Dendritic cell treated with granulocyte-macrophage colony-stimulating factor and Interleukin-4, amounts not matched to agents 40 ng/mL and 50 ng/mL, for 4 days (primary cell): ENCODE measurements around the gene HERC6.
"Not testable (repeated sequence)": the region's sequence is repeated elsewhere in the genome, so short reads cannot be mapped to it uniquely, and the experiment has no call there.

ENCODE experiments used
- H3K27ac Mint-ChIP-seq: one replicate; pipeline ENCODE4 v1.8.0; 2022; ENCODE audit warnings: mild to moderate bottlenecking, mixed read lengths
- H3K27me3 Mint-ChIP-seq: one replicate; pipeline ENCODE4 v1.8.0; 2022; ENCODE audit warnings: mild to moderate bottlenecking, mixed read lengths
- H3K36me3 Mint-ChIP-seq: one replicate; pipeline ENCODE4 v1.8.0; 2022; ENCODE audit warnings: low read depth, mixed read lengths
- H3K4me1 Mint-ChIP-seq: one replicate; pipeline ENCODE4 v1.8.0; 2022; ENCODE audit warnings: low read depth, mixed read lengths
- H3K4me3 Mint-ChIP-seq: one replicate; pipeline ENCODE4 v1.8.0; 2022; ENCODE audit warnings: mild to moderate bottlenecking, moderate library complexity, mixed read lengths
- H3K9me3 Mint-ChIP-seq: one replicate; pipeline ENCODE4 v1.8.0; 2022; ENCODE audit warnings: mixed read lengths
- intact Hi-C: fragments of 100-400 bp; cut with micrococcal nuclease; formaldehyde crosslinking; loops from one replicate; pipeline ENCODE4 v1.15.0; 2022

Gene HERC6

DNA sequence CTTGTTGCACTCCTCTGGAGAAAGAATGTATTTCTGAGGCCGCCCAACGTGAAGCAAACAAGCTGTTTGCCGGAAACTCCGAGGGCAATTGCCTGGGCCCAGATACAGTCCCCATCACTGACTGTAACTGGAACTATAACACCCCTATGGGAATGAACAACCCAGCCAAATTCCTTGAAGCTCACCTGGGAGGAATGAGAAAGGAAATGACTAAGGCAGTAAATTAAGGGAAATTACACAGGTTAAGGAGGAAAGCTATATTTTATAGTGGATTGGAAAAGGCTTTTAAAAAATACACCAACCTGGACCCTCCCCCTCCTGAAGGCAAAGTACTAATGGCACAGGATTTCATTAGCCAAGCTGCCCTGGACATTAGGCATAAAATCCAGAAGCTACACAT is 66.6 kb downstream of the HERC6 start:
- Mint-ChIP-seq H3K4me1 (no peaks in the 10 kb centered on the region), H3K27me3 (no peaks in the 10 kb centered on the region), H3K36me3 (peaks cover 12% of the 10 kb centered on the region), H3K27ac (no peak overlapping the region), H3K4me3 (no peak overlapping the region), H3K9me3 (peaks cover 10% of the 10 kb centered on the region)
- intact Hi-C loops = no loop called here

DNA sequence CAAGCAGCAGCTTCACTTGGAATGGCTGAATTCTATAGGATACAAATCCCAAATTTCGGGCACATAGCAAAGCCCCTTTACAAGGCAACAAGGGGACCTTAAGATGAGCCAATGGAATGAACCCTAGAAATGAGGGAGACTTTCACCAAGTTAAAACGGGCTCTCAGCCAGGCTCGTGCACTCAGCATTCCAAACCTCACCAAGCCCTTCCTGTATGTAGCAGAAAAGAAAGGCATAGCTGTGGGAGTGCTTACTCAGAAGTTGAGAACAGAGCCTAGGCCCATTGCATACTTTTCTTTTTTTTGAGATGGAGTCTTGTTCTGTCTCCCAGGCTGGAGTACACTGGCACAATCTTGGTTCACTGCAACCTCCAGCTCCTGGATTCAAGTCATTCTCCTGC is 67.5 kb downstream of the HERC6 start:
- Mint-ChIP-seq H3K9me3 (peaks cover 10% of the 10 kb centered on the region), H3K27me3 (no peaks in the 10 kb centered on the region), H3K4me1 (no peaks in the 10 kb centered on the region), H3K27ac (no peak overlapping the region), H3K36me3 (peaks cover 12% of the 10 kb centered on the region), H3K4me3 (no peak overlapping the region)
- intact Hi-C loops = no loop called here

DNA sequence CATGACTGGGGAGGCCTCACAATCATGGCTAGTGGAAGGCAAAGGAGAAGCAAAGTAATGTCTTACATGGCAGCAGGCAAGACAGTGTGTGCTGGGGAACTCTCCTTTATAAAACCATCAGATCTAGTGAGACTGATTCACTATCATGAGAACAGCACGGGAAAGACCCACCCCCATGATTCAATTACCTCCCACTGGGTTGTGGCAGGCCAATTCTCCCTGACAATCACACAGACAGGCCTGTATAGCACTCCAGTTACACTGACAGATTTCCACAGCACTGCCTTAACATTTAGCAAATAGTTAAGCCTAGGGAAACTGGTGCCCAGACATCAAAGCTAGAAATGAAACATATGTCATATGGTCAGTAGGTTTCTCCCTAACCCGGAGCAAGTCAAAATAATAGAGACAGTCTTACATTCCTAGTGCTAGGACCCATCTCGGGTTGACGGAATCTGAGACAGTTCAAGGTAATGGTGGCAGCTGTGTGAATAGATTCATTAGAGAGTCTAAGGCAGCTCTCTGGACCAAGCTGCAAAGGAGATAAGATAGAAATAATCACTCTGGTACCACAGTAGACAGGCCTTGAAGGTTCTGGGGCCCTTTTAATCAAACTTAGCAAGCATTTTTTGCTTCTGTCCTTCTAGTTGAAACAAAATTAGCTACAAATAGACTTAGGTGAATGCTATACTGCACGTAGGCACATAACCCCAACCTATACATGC is 68.9 kb downstream of the HERC6 start:
- intact Hi-C loops = no loop called here
- Mint-ChIP-seq H3K9me3 (peaks cover 8% of the 10 kb centered on the region), H3K4me3 (no peak overlapping the region), H3K27me3 (no peaks in the 10 kb centered on the region), H3K4me1 (no peaks in the 10 kb centered on the region), H3K27ac (no peak overlapping the region), H3K36me3 (peaks cover 7% of the 10 kb centered on the region)

DNA sequence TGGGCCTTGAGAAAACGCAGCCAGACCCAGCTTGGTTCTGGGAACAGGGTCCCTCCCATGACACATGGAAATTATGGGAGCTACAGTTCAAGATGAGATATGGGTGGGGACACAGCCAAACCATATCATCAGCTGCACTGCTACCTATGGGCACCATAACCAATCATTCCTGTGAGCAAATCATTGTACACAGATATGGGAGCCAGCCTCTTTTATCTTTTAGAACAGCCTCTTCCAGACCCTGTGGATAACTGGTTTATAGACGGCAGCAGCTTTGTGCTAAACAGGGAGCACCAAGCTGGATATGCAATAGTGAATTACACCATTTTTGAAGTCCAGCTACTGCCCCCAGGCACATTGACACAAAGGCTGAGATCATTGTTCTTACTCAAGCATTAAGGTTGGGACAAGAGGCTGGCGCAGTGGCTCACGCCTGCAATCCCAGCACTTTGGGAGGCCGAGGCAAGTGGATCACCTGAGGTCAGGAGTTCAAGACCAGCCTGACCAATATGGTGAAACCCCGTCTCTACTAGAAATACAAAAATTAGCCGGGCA is 69.6 kb downstream of the HERC6 start:
- H3K4me1 Mint-ChIP-seq, intact Hi-C loops, H3K27ac Mint-ChIP-seq, H3K27me3 Mint-ChIP-seq, H3K9me3 Mint-ChIP-seq, H3K4me3 Mint-ChIP-seq, H3K36me3 Mint-ChIP-seq: not testable (repeated sequence)

DNA sequence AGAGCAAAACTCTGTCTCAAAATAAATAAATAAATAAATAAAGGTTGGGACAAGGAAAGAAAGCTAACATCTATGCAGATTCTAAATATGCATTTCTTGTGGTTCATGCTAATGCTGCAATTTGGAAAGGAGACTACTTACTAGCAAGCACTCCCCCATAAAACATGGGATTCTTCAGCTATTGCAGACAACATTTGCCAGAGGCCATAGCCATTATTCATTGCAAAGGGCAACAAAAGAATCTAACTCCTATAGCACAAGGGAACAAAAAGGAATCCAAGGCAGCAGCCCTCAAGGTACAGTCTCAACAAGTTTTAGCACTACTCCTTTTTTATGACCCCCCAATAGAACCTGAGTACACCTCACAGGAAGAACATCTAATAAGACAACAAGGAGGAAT is 70.2 kb downstream of the HERC6 start:
- H3K9me3 Mint-ChIP-seq = no peaks in the 10 kb centered on the region
- H3K27ac Mint-ChIP-seq = no peak overlapping the region
- H3K27me3 Mint-ChIP-seq = no peaks in the 10 kb centered on the region
- H3K36me3 Mint-ChIP-seq = no peaks in the 10 kb centered on the region
- no peak overlapping the region for H3K4me3 Mint-ChIP-seq
- no peaks in the 10 kb centered on the region for H3K4me1 Mint-ChIP-seq
- intact Hi-C loops = no loop called here

DNA sequence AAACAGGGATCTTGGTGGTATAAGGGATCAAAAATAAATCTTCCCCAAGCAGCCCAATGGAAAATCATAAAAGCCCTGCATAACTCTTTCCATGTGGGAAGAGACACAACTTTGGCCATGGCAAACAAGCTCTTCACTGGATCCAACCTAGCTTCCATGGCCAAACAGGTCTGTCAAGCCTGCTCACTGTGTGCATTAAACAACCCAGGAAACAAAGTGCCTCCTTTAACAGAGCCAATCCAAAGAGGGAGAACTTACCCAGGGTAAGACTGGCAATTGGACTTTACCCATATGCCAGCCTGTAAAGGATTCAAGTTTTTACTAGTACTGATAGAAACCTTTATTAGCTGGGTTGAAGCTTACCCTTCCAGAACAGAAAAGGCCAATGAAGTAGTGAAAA is 70.6 kb downstream of the HERC6 start:
- H3K36me3 Mint-ChIP-seq = no peaks in the 10 kb centered on the region
- no peak overlapping the region for H3K27ac Mint-ChIP-seq
- no peak overlapping the region for H3K4me3 Mint-ChIP-seq

DNA sequence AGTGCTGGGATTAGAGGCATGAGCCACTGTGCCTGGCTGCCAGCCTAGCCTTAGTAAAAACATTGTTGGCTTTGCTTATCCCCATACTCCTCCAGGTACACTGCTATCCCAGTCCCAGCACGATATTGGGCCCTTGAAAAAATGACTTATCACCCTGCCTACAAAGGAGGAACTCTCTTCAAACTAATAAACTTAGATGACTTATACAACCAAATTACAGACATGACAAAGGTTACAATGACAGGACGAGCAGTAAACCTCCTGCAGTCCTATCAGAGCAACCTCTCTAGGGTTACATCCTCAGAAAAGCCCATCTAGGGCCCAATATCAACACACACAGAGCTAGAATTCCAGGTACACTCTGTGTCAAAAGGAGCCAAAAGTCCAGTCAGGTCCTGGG is 72.6 kb downstream of the HERC6 start:
- H3K4me3 Mint-ChIP-seq = no peak overlapping the region
- H3K27ac Mint-ChIP-seq = no peak overlapping the region
- no peaks in the 10 kb centered on the region for H3K9me3 Mint-ChIP-seq
- intact Hi-C loops = no loop called here
- no peaks in the 10 kb centered on the region for H3K4me1 Mint-ChIP-seq
- H3K36me3 Mint-ChIP-seq = no peaks in the 10 kb centered on the region
- H3K27me3 Mint-ChIP-seq = no peaks in the 10 kb centered on the region

More for the DNA sequence above, 70.6 kb downstream of the HERC6 start:
- Mint-ChIP-seq H3K4me1 (no peaks in the 10 kb centered on the region), H3K27me3 (no peaks in the 10 kb centered on the region), H3K9me3 (no peaks in the 10 kb centered on the region)
- intact Hi-C loops = no loop called here

DNA sequence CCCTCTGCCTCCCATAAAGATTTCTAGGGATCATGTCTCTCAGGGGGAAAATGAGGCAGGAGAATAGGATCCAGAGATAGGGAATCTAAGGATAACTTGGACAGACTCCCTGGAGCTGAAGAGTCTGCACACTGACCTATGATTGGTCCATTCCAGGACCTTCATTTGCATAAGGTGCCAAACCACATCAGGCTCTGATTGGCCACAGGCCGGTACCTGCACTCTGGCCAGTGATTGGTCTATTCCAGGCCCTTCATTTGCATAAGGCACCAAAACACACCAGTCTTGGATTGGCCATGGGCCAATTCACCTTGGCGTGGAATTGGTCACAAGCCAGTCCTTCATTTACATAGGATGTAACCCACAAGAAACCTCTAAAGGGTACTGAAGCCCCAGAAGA is 74.3 kb downstream of the HERC6 start:
- Mint-ChIP-seq H3K27me3 (peaks cover 5% of the 10 kb centered on the region), H3K4me3 (no peak overlapping the region), H3K27ac (no peak overlapping the region), H3K4me1 (peaks cover 5% of the 10 kb centered on the region), H3K36me3 (peaks cover 13% of the 10 kb centered on the region), H3K9me3 (no peaks in the 10 kb centered on the region)
- intact Hi-C loops = no loop called here

DNA sequence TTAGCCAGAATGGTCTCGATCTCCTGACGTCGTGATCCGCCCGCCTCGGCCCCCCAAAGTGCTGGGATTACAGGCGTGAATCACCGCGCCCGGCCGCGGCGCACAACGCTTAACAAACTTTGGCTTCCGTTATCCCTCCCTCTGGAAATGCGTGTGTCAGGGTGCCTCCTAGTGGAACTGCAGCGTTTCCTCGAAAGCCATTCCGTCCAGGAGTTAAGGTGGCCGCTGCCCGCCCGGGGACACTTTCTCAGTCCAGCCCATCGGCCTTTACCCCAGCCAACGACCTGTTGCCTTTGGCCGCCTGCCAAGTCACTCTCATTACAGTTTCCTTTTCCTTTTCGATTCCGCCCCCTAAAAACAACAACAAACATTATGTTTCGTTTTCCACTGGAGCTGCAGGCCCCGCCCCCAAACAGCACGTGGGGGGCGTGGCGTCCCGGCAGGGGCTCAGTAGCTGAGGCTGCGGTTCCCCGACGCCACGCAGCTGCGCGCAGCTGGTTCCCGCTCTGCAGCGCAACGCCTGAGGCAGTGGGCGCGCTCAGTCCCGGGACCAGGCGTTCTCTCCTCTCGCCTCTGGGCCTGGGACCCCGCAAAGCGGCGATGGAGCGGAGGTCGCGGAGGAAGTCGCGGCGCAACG is 78.1 kb downstream of the HERC6 start, which contains the start of gene HERC5:
TSS of gene HERC5 (plus strand) at position 450 of the 637 bp plus-strand sequence. CDS start at position 601, 151 bp downstream.
- no peaks in the 10 kb centered on the region for H3K9me3 Mint-ChIP-seq
- intact Hi-C loops = loop anchor here (1.0 to 2.0 kb wide), 2 partner anchors 78 to 174 kb away; partner anchors contain the start of gene HERC6
- H3K4me3 Mint-ChIP-seq = peak within 1 kb of the TSS; percentile 96
- H3K27me3 Mint-ChIP-seq = peaks cover 5% of the 10 kb centered on the region
- peaks cover 13% of the 10 kb centered on the region for H3K36me3 Mint-ChIP-seq
- peak within 1 kb of the TSS; percentile 89 for H3K27ac Mint-ChIP-seq
- peaks cover 13% of the 10 kb centered on the region for H3K4me1 Mint-ChIP-seq

DNA sequence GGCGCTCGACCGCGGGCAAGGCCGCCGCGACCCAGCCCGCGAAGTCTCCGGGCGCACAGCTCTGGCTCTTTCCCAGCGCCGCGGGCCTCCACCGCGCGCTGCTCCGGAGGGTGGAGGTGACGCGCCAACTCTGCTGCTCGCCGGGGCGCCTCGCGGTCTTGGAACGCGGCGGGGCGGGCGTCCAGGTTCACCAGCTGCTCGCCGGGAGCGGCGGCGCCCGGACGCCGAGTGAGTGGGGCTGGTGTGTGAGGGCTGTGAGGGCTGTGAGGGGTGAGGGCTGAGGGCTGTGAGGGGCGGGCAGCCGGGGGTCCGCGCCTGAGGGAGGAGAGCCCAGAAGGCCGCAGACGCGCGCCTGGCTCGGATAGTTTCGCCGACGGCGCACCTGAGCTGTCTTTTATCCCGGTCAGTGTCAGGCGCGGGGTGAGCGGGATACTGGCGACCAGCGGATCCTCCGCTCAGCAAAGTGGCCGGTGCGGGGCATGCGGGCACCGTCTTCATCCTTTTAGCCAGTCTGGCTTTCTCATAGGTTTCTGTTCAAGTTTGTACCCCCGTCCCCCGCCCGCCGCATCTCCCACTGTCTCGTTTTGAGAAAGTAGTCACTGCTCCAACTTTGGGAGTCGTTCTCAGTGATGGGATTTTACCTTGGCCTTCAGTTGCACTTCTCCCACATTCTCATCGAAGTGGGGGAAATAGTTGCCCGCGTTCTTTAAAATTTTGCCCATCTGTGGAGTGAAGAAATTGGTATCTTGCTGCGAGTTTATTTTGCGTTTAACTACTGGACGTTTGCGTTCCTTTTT is 78.9 kb downstream of the HERC6 start:
- Mint-ChIP-seq H3K36me3 (peaks cover 13% of the 10 kb centered on the region), H3K4me1 (peaks cover 13% of the 10 kb centered on the region), H3K27ac (peak overlapping the region; percentile 89), H3K27me3 (peaks cover 5% of the 10 kb centered on the region), H3K9me3 (no peaks in the 10 kb centered on the region), H3K4me3 (peak overlapping the region; percentile 96)
- intact Hi-C loops = loop anchor here (1.0 to 2.0 kb wide), 3 partner anchors 61 to 175 kb away; partner anchors contain the start of gene HERC6

DNA sequence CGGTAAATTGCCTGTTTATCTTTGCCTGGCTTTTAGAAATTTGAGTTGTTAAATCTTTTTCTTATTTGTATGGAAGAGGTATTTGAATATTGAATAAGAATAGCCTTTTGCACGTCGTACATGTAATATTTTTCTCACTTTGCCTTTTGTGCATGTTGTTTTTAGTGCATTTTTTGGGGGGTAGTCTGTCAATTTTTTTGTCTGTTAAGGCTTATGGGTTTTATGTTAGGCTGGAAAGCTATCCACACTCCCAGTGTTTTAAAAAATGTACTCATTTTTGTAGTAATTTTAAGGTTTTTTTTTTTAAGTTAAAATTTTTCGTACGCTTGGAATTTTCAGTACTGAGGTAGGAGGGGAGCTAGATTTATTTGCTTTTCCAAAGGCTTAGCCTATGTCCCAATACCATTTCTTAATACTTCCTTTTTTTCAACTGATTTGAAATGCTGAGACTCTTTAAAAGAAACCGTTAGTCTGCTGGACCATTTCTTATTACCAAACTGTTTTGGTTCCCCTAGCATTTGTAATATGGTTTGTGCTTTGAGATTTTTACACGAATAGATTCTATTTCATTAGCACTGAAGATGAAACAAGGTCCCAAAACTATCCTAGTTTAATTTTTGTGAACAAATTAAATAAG is 79.6 kb downstream of the HERC6 start:
- Mint-ChIP-seq H3K36me3 (peaks cover 13% of the 10 kb centered on the region), H3K4me3 (peak overlapping the region; percentile 96), H3K27ac (peak overlapping the region; percentile 89), H3K27me3 (peaks cover 5% of the 10 kb centered on the region), H3K9me3 (no peaks in the 10 kb centered on the region), H3K4me1 (peaks cover 13% of the 10 kb centered on the region)
- intact Hi-C loops = loop anchor here (2.0 kb wide), 1 partner anchor 61 kb away; no protein-coding TSS in a partner anchor

DNA sequence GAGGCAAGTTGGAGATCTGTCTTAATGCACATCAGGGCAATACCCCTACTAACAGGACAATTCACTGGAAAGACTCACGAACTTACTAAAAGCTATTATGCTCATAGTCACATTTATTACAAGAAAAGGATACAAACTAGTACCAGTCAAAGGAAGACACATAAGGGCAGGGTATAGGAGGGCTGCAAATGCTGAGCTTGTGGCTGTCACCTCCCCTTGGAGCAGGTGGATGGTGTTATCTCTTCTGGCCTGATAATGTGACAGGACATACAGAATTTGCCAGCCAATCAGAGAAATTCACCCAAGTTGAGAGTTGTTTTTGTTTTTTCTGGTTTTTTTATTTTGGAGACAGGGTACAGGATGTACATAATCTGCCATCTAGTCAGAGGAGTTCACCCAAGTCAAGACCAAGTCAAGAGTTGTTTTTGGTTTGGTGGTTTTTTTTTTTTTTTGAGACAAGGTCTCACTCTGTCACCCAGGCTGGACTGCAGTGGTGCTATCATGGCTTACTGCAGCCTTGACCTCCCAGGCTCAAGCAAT is 87.1 kb downstream of the HERC6 start:
- intact Hi-C loops = no loop called here
- no peaks in the 10 kb centered on the region for H3K4me1 Mint-ChIP-seq
- no peak overlapping the region for H3K27ac Mint-ChIP-seq
- no peaks in the 10 kb centered on the region for H3K27me3 Mint-ChIP-seq
- H3K36me3 Mint-ChIP-seq = peaks cover 26% of the 10 kb centered on the region
- H3K4me3 Mint-ChIP-seq = no peak overlapping the region
- H3K9me3 Mint-ChIP-seq = no peaks in the 10 kb centered on the region

DNA sequence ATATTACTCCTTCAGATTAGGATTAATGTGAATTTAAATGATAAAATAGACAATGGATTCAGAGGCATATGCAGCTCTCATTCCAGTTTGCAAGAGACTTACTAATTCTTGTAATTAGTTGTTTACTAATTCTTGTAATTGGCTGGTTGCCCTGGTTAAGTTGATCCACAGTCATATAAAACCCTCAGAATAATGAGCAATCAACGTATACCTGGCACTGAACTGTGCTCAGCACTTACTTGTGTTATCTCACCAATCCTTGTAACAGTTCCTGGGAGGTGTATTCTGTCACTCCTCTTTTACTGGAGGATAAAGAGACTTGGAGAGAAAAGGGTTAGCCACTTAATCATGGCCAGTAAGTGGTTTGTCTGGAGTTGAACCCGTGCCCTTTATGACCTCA is 88.7 kb downstream of the HERC6 start:
- H3K36me3 Mint-ChIP-seq = peaks cover 26% of the 10 kb centered on the region
- no peaks in the 10 kb centered on the region for H3K9me3 Mint-ChIP-seq
- no peak overlapping the region for H3K4me3 Mint-ChIP-seq
- no peaks in the 10 kb centered on the region for H3K4me1 Mint-ChIP-seq
- no peak overlapping the region for H3K27ac Mint-ChIP-seq
- H3K27me3 Mint-ChIP-seq = no peaks in the 10 kb centered on the region
- intact Hi-C loops = no loop called here
